Muscle layer of duodenum (tissue), 2 donors: Measurements from ENCODE around the gene DNM3.
"Not testable (repeated sequence)": the region's sequence is repeated elsewhere in the genome, so short reads cannot be mapped to it uniquely, and the experiment has no call there.

Source experiments
- H3K27ac ChIP-seq: one replicate; pipeline ENCODE4 v1.7.0; 2013; ENCODE audit warnings: mild to moderate bottlenecking, low read length
- H3K27me3 ChIP-seq: one replicate; pipeline ENCODE4 v1.7.0; 2013; ENCODE audit warnings: low read depth, mild to moderate bottlenecking, control low read depth, low read length
- H3K36me3 ChIP-seq, 2 donors: one replicate each; pipeline ENCODE4 v1.7.0; 2013; ENCODE audit warnings: low read length in 2 of 2, control low read depth in 1 of 2, mild to moderate bottlenecking in 1 of 2; ENCODE audit not compliant: insufficient read depth in 2 of 2, control insufficient read depth in 1 of 2
- H3K4me1 ChIP-seq, 2 donors: one replicate each; pipeline ENCODE4 v1.7.0; 2013; ENCODE audit warnings: low read length in 2 of 2, mild to moderate bottlenecking in 2 of 2, control low read depth in 1 of 2, moderate library complexity in 1 of 2; ENCODE audit not compliant: insufficient read depth in 2 of 2, control insufficient read depth in 1 of 2
- H3K4me3 ChIP-seq, 2 donors: one replicate each; pipeline ENCODE4 v1.7.0; 2013; ENCODE audit warnings: low read length in 2 of 2, low read depth in 1 of 2, mild to moderate bottlenecking in 1 of 2
- H3K9me3 ChIP-seq, 2 donors: one replicate each; pipeline ENCODE4 v1.7.0; 2013; ENCODE audit warnings: low read length in 2 of 2, control low read depth in 1 of 2, mild to moderate bottlenecking in 1 of 2; ENCODE audit not compliant: control insufficient read depth in 1 of 2
- donor health status: healthy.

The DNM3 gene

DNA sequence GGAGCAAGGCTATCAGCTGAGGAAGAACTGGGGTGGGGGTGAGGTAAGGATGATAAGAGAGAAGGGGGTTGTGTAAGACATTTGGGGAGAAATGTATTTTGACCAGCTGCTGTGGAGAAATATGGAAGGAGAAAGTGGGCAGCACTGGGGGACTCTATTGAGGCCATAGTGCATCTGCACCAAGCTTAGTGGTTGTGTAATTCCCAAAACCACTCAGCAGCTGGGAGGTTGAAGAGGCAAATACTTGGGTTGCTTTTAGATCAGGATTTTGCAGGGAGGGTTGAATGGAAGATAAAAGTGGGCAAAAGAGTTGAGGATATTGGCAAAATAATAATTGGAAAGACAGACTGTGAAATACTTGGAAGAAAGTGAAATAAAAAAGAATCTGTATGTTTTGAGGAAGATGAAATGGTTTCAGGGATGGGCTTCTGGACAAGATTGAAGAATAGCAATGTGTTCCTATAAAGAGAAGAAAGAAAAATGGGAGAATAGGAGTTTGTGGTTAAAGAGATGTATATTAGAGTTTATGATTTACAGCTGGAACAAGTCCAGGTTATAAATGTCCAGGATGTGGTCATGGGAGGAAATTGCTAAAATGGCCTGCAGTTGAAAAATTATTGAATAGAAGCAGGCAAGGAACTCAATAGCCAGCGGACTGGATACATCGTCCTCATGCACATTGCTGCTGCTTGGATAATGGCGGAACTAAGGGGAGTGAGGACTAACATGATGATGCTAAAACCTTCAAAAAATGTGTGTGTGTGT lies 162.7 kb downstream of the DNM3 start:
- H3K9me3 ChIP-seq, result no peaks in the 10 kb centered on the region
- no peak overlapping the region for H3K27ac ChIP-seq
- no peaks in the 10 kb centered on the region for H3K27me3 ChIP-seq
- H3K4me3 ChIP-seq, result no peak overlapping the region
- H3K4me1 ChIP-seq, result no peaks in the 10 kb centered on the region
- H3K36me3 ChIP-seq, result no peaks in the 10 kb centered on the region

GRCh38 chr1:172004671-172005070 lies 163.4 kb downstream of the DNM3 start:
- H3K36me3 ChIP-seq, result no peaks in the 10 kb centered on the region
- no peaks in the 10 kb centered on the region for H3K27me3 ChIP-seq

GRCh38 chr1:172005856-172006255 lies 164.6 kb downstream of the DNM3 start:
- Histone ChIP-seq H3K27me3 (no peaks in the 10 kb centered on the region), H3K4me3 (no peak overlapping the region), H3K4me1 (no peaks in the 10 kb centered on the region), H3K36me3 (no peaks in the 10 kb centered on the region), H3K27ac (no peak overlapping the region), H3K9me3 (peaks cover 2% of the 10 kb centered on the region in 2 donors)

More at GRCh38 chr1:172004671-172005070, 163.4 kb downstream of the DNM3 start:
- Histone ChIP-seq H3K9me3 (no peaks in the 10 kb centered on the region), H3K27ac (no peak overlapping the region), H3K4me3 (no peak overlapping the region), H3K4me1 (no peaks in the 10 kb centered on the region)

- H3K27ac ChIP-seq, result no peak overlapping the region
- H3K4me3 ChIP-seq, result no peak overlapping the region
- H3K27me3 ChIP-seq, result no peaks in the 10 kb centered on the region
- no peaks in the 10 kb centered on the region for H3K4me1 ChIP-seq
- H3K9me3 ChIP-seq, result peaks cover 2% of the 10 kb centered on the region in 2 donors
- no peaks in the 10 kb centered on the region for H3K36me3 ChIP-seq
Observed at GRCh38 chr1:172006660-172007059, 165.4 kb downstream of the DNM3 start.

GRCh38 chr1:172018727-172019311 lies 177.5 kb downstream of the DNM3 start:
- Histone ChIP-seq H3K27ac (no peak overlapping the region), H3K9me3 (peaks cover 0 to 2% of the 10 kb centered on the region in 2 donors), H3K4me1 (no peaks in the 10 kb centered on the region), H3K4me3 (no peak overlapping the region), H3K27me3 (no peaks in the 10 kb centered on the region), H3K36me3 (no peaks in the 10 kb centered on the region)

DNA sequence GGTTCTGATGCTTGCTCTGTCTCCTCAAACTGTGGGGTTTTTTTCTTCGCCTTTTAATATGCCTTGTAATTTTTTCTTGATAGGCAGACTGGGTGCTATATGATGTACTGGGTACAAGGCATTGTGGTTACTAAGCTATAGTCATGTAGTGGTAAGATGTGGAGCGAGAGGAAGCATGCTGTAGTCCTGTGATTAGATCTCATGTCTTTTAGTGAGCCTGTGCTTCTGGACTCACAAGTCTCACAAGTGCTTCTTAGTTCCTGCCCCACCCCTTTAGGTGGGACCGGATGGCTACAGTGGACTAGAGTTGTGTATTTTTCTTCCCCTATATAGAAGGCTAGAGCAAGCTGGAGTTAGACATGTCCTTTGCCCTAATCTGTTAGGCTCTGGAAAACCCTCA lies 178.7 kb downstream of the DNM3 start:
- Histone ChIP-seq H3K4me1 (no peaks in the 10 kb centered on the region), H3K9me3 (peaks cover 0 to 2% of the 10 kb centered on the region in 2 donors), H3K4me3 (no peak overlapping the region), H3K27me3 (no peaks in the 10 kb centered on the region), H3K27ac (no peak overlapping the region), H3K36me3 (no peaks in the 10 kb centered on the region)

DNA sequence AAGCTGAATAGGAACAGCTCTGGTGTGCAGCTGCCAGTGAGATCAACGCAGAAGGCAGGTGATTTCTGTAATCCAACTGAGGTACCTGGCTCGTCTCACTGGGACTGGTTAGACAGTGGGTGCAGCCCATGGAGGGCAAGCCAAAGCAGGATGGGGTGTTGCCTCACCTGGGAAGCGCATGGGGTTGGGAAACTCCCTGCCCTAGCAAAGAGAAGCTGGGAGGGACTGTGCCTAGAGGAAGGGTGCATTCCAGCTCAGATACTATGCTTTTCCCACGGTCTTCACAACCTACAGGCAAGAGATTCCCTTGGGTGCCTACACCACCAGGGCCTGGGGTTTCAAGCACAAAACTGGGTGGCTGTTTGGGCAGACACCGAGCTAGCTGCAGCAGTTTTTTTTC lies 183.2 kb downstream of the DNM3 start:
- Histone ChIP-seq H3K27ac (no peak overlapping the region), H3K4me3 (no peak overlapping the region), H3K9me3 (no peaks in the 10 kb centered on the region), H3K27me3 (no peaks in the 10 kb centered on the region), H3K4me1 (no peaks in the 10 kb centered on the region), H3K36me3 (no peaks in the 10 kb centered on the region)

- H3K4me3 ChIP-seq, H3K36me3 ChIP-seq, H3K4me1 ChIP-seq, H3K27me3 ChIP-seq, H3K9me3 ChIP-seq, H3K27ac ChIP-seq: not testable (repeated sequence)
Observed at GRCh38 chr1:172024944-172025738, 183.8 kb downstream of the DNM3 start.

DNA sequence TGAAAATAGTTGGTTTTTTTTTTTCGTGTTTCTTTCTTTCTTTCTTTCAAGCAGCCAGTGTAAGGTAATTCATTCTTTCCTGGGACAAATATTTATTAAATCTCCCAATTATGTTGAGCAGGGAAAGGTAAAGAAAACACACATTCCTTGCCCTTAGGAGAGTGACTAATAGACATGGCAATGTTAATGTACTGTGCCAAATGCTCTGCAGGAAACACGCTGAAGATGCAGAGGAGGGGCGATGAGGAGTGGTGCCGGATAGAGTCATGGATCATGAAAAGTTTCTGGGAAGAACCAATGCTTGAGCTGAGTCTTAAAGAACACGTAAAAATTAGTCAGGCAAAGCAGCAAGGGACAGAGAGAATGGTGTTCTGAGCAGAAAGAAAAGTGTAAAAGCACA lies 199.2 kb downstream of the DNM3 start:
- no peak overlapping the region for H3K27ac ChIP-seq
- no peaks in the 10 kb centered on the region for H3K9me3 ChIP-seq
- peaks cover 0 to 4% of the 10 kb centered on the region in 2 donors for H3K4me1 ChIP-seq
- H3K4me3 ChIP-seq, result no peak overlapping the region
- peaks cover 0 to 9% of the 10 kb centered on the region in 2 donors for H3K36me3 ChIP-seq
- H3K27me3 ChIP-seq, result no peaks in the 10 kb centered on the region

GRCh38 chr1:172041102-172041501 lies 199.8 kb downstream of the DNM3 start:
- H3K4me1 ChIP-seq, result peaks cover 0 to 4% of the 10 kb centered on the region in 2 donors
- no peak overlapping the region for H3K4me3 ChIP-seq
- H3K27ac ChIP-seq, result no peak overlapping the region
- no peaks in the 10 kb centered on the region for H3K27me3 ChIP-seq
- H3K36me3 ChIP-seq, result peaks cover 0 to 10% of the 10 kb centered on the region in 2 donors
- no peaks in the 10 kb centered on the region for H3K9me3 ChIP-seq

DNA sequence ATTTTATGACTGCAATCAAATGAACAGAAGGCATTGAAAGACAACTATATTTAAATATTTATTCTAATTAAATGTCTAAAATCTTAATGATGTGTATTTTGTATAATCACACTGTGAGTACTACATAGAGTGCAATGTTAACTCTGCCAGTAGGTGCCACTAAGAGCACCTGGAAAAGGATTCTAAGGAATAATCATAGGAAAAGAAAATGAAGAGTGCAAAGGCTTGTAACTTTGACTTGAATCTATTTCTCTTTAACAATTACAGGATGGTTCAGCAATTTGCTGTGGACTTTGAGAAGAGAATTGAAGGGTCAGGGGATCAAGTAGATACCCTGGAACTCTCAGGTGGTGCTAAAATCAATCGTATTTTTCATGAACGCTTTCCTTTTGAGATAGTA lies 200.4 kb downstream of the DNM3 start:
- no peaks in the 10 kb centered on the region for H3K9me3 ChIP-seq
- no peak overlapping the region for H3K4me3 ChIP-seq
- H3K27me3 ChIP-seq, result no peaks in the 10 kb centered on the region
- H3K27ac ChIP-seq, result no peak overlapping the region
- H3K4me1 ChIP-seq, result peaks cover 0 to 4% of the 10 kb centered on the region in 2 donors
- H3K36me3 ChIP-seq, result peaks cover 0 to 10% of the 10 kb centered on the region in 2 donors
